Subcutaneous adipose tissue (tissue), 4 donors: ENCODE data around the gene SPECC1L. TPM values are rescaled to one million over a fixed set of nuclear protein-coding genes. Genes with fewer than 3 reads are reported as not detected.

Experiments used
- CTCF ChIP-seq: fragments of 450-650 bp; IDR thresholded peaks from one replicate; pipeline ENCODE4 v1.5.1; 2016; ENCODE audit warnings: low read depth, mild to moderate bottlenecking, control low read depth, antibody characterized with exemption, moderate library complexity
- total RNA-seq, 4 donors: library from RNA; depleted of rRNA; stranded (reverse); fragments of >200 nt; gene quantifications; one replicate each; pipeline ENCODE4 v1.1.0, GENCODE V29; 2016

The SPECC1L gene
- total RNA-seq, 4 donors from 2014 or later = 30.8 to 44.3 (median 38.4) TPM

DNA sequence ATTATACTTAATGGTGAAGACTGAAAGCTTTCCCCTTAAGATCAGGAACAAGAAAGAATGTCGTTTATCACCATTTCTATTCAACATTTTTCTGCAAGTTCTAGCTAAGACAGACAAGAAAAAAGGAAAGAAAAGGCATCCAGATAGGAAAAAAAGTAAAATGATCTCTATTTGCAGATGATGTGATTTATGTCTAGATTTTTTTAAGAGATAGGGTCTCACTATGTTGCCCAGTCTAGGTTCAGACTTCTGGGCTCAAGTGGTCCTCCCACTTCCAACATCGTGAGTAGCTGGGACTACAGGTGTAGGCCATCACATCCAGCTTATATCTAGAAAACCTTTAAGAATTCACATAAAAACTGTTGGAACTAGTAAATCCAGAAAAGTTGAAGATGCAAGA lies 105.4 kb downstream of the SPECC1L start:
- no peak for TF ChIP-seq CTCF

DNA sequence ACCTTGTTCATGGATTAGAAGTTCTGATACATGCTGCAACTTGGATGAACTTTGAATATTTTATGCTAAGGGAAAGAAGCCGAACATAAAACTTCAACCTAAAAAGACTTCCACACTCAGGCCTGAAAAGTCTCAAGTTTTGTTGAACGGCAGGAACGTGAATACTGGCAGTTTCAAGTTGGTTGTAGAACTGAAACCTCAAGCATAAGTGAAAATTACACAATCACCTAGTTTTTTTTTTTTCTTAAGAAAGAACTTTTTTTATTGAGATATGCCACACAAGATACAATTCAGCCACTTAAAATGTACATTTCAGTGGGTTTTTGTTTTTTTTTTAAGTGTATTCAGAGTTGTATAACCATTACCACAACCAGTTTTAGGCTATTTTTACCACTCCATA lies 106.0 kb downstream of the SPECC1L start:
- TF ChIP-seq CTCF = no peak

GRCh38 chr22:24379536-24379935 lies 108.9 kb downstream of the SPECC1L start:
- no peak for TF ChIP-seq CTCF

DNA sequence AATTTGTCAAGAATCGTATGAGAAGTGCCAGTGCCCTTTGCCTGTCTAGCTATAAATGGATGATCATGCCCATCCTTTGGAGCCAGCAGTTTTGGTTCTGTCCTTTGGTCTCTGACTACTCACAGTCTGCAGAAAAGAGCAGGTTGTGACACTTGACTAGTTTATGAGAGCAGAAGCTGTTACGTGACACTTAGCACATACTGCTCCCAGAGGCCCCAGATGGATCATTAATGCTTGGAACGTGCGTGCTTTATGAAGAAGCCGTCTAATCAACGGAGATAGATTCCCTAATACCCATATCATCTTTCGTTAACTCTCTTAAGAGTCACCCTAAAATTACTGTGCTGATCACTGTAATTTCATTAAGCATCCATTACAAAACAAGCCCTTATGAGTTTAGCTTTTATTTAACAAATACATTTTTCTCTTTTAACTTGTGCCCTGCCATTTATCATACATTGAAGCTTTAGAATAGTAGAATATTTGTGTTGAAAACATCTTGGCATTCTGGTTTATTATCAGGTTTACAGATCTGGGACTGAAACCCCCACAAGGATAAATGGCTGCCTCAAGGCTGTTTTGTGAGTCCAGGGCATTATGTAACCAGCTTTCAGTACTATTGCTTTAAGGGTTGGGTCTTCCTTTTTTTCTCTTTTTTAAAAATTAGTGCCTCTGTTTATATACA lies 109.7 kb downstream of the SPECC1L start:
- no peak for TF ChIP-seq CTCF

DNA sequence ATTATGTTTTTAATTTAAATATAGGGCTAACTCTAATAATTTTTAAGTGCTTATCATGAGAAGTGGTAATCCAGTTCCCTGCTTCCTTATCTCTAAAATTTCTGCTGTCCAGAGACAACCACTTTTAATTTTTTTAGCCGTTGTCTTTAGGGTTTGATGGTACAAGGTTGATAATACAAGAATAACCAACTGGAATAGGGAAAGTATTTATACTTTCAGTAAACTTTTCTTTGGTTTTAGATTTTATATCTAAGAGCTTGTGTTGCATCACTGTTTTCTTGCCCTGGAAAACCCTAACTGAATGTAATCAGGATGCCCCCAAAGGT lies 110.2 kb downstream of the SPECC1L start:
- no peak for TF ChIP-seq CTCF

DNA sequence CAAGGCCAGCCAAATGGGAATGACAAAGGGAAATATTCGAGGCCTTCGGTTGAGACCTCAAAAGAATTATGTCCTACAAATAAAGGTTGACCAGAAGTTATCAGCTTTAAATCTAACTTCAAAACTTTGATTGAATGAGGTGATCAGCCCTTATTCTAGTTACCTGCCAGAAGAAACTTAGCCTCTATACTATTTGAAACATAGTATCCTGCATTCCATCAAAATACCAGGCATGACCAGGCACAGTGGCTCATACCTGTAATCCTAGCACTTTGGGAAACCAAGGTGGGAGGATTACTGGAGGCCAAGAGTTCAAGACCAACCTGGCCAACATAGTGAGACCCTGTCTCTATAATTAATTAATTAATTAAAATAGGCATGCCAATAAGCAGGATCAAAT lies 112.4 kb downstream of the SPECC1L start:
- no peak for TF ChIP-seq CTCF

GRCh38 chr22:24384131-24384530 lies 113.5 kb downstream of the SPECC1L start:
- TF ChIP-seq CTCF = no peak
